SU-DHL-6 (cell line): Measurements from ENCODE around the gene KLHL30.

Source experiments
- EZH2phosphoT487 ChIP-seq: fragments of 200-600 bp; sonication (generic), shearing (Covaris generic); conservative IDR thresholded peaks from 2 replicates; pipeline ENCODE4 v1.6.1; 2018; ENCODE audit warnings: mild to moderate bottlenecking, antibody characterized with exemption, low read length, moderate library complexity, mixed read lengths
- TF ChIP-seq, protein P1 (sequence below): fragments of 200-600 bp; sonication (generic); IDR thresholded peaks from one replicate; pipeline ENCODE4 v1.5.1; 2017; ENCODE audit warnings: antibody characterized with exemption, mild to moderate bottlenecking, low read length, moderate library complexity; ENCODE audit not compliant: insufficient read depth, poor library complexity, severe bottlenecking

- TF ChIP-seq, protein P1, sequence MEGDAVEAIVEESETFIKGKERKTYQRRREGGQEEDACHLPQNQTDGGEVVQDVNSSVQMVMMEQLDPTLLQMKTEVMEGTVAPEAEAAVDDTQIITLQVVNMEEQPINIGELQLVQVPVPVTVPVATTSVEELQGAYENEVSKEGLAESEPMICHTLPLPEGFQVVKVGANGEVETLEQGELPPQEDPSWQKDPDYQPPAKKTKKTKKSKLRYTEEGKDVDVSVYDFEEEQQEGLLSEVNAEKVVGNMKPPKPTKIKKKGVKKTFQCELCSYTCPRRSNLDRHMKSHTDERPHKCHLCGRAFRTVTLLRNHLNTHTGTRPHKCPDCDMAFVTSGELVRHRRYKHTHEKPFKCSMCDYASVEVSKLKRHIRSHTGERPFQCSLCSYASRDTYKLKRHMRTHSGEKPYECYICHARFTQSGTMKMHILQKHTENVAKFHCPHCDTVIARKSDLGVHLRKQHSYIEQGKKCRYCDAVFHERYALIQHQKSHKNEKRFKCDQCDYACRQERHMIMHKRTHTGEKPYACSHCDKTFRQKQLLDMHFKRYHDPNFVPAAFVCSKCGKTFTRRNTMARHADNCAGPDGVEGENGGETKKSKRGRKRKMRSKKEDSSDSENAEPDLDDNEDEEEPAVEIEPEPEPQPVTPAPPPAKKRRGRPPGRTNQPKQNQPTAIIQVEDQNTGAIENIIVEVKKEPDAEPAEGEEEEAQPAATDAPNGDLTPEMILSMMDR, result no peak
- no peak for TF ChIP-seq EZH2phosphoT487
Observed at GRCh38 chr2:238105506-238106338, 32.7 kb upstream of the KLHL30 start.
